Pulmonary artery endothelial cell (primary cell): Measurements from ENCODE around the gene ALX4. TPM values are rescaled to one million over a fixed set of nuclear protein-coding genes. Genes with fewer than 3 reads are reported as not detected.

Experiments used
- DNase-seq: peaks from one replicate; pipeline ENCODE4 v3.0.0-alpha.2; 2011; ENCODE audit warnings: low read depth, low spot score
- total RNA-seq: library from RNA; depleted of rRNA; stranded (reverse); fragments of >200 nt; gene quantifications from 2 replicates; pipeline ENCODE4 v1.2.3, GENCODE V29; 2014

Gene ALX4
- total RNA-seq, 1 donor from 2014 or later: not detected

GRCh38 chr11:44267750-44268613 lies 42.0 kb downstream of the ALX4 start:
- no peak for DNase-seq

- no peak for DNase-seq
Measured at GRCh38 chr11:44267006-44267749, 42.8 kb downstream of the ALX4 start.

- no peak for DNase-seq
Measured at GRCh38 chr11:44266056-44266780, 43.7 kb downstream of the ALX4 start.

GRCh38 chr11:44264761-44265160 lies 45.2 kb downstream of the ALX4 start:
- DNase-seq: no peak

GRCh38 chr11:44264438-44264749 lies 45.5 kb downstream of the ALX4 start:
- no peak for DNase-seq

- DNase-seq: no peak
Measured at GRCh38 chr11:44263738-44264437, 46.1 kb downstream of the ALX4 start.

GRCh38 chr11:44261800-44262591 lies 47.9 kb downstream of the ALX4 start:
- no peak for DNase-seq

GRCh38 chr11:44260081-44260480 lies 49.9 kb downstream of the ALX4 start:
- no peak for DNase-seq

- DNase-seq: no peak
Measured at GRCh38 chr11:44258839-44259420, 51.0 kb downstream of the ALX4 start.

GRCh38 chr11:44258190-44258489 lies 51.8 kb downstream of the ALX4 start:
- no peak for DNase-seq

GRCh38 chr11:44257338-44258189 lies 52.4 kb downstream of the ALX4 start:
- no peak for DNase-seq

GRCh38 chr11:44256673-44257291 lies 53.2 kb downstream of the ALX4 start:
- no peak for DNase-seq

- no peak for DNase-seq
Measured at GRCh38 chr11:44255406-44256071, 54.4 kb downstream of the ALX4 start.

GRCh38 chr11:44252999-44253602 lies 56.8 kb downstream of the ALX4 start:
- DNase-seq: no peak

GRCh38 chr11:44250421-44250820 lies 59.5 kb downstream of the ALX4 start:
- DNase-seq: no peak

- no peak for DNase-seq
Measured at GRCh38 chr11:44248109-44248508, 61.8 kb downstream of the ALX4 start.

- no peak for DNase-seq
Measured at GRCh38 chr11:44247508-44247907, 62.4 kb downstream of the ALX4 start.

GRCh38 chr11:44246726-44247125 lies 63.2 kb downstream of the ALX4 start:
- no peak for DNase-seq
